Stimulated activated CD8-positive, alpha-beta memory T cell treated with anti-CD3 and anti-CD28 coated beads, Interleukin-15, amount 100 ng/mL, for 48 hours (primary cell): Measurements from ENCODE around the gene PSG11.
"Not testable (repeated sequence)": the region's sequence is repeated elsewhere in the genome, so short reads cannot be mapped to it uniquely, and the experiment has no call there.

ENCODE experiments used
- DNase-seq, 2 donors: peaks; one replicate each; pipeline ENCODE4 v3.0.0-alpha.2; 2020; ENCODE audit warnings: low read depth in 2 of 2

PSG11 gene

GRCh38 chr19:42989186-42989585 is 37.1 kb downstream of the PSG11 start:
- not testable (repeated sequence) for DNase-seq

GRCh38 chr19:42988206-42988605 is 38.1 kb downstream of the PSG11 start:
- not testable (repeated sequence) for DNase-seq

- no peak for DNase-seq
Observed at GRCh38 chr19:42985588-42985987, 40.7 kb downstream of the PSG11 start.

- DNase-seq: not testable (repeated sequence)
Observed at GRCh38 chr19:42982111-42982510, 44.2 kb downstream of the PSG11 start.

GRCh38 chr19:42971451-42971850 is 54.8 kb downstream of the PSG11 start:
- not testable (repeated sequence) for DNase-seq

GRCh38 chr19:42965176-42965575 is 61.1 kb downstream of the PSG11 start:
- DNase-seq: no peak

- no peak for DNase-seq
Observed at GRCh38 chr19:42961119-42961518, 65.2 kb downstream of the PSG11 start.
